GM21423 (cell line): ENCODE measurements around the gene CHTF18.
"Not testable (repeated sequence)": the region's sequence is repeated elsewhere in the genome, so short reads cannot be mapped to it uniquely, and the experiment has no call there.

ENCODE experiments used
- ATAC-seq: cut with Tn5 transposase; IDR thresholded peaks from one replicate; pipeline ENCODE4 v1.9.1; 2021; ENCODE audit warnings: mild to moderate bottlenecking, moderate library complexity; ENCODE audit not compliant: unreplicated experiment

Gene CHTF18

DNA sequence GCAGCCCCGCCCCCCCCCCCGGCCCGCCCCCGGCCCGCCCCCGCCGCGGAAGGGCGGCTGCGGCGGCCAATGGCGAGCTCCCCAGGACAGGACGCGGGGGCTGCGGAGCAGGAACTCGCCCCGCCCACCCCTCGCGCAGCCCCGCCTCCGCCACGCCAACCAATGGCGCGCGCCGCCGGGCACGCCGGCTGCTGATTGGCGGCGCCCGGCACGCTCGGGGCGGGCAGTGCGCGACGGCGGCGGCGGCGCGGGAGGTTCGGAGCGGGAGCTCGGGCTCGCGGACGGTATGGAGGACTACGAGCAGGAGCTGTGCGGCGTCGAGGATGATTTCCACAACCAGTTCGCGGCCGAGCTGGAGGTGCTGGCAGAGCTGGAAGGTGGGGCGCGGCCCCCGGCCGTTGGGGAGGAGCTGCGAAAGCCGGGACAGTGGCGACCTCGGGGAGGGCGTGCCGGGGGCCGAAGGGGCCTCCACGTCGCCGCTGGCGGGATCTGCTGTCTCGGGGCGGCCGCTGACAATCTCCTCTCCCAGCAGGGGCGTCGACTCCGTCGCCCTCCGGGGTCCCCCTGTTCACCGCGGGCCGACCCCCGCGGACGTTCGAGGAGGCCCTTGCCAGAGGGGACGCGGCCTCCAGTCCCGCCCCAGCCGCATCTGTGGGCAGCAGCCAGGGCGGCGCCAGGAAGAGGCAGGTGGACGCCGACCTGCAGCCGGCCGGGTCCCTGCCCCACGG lies at the start of gene CHTF18:
TSS of gene CHTF18 (plus strand) at position 222 of the 728 bp plus-strand sequence. CDS start at position 287, 65 bp downstream.
- peak; percentile 73 for ATAC-seq

DNA sequence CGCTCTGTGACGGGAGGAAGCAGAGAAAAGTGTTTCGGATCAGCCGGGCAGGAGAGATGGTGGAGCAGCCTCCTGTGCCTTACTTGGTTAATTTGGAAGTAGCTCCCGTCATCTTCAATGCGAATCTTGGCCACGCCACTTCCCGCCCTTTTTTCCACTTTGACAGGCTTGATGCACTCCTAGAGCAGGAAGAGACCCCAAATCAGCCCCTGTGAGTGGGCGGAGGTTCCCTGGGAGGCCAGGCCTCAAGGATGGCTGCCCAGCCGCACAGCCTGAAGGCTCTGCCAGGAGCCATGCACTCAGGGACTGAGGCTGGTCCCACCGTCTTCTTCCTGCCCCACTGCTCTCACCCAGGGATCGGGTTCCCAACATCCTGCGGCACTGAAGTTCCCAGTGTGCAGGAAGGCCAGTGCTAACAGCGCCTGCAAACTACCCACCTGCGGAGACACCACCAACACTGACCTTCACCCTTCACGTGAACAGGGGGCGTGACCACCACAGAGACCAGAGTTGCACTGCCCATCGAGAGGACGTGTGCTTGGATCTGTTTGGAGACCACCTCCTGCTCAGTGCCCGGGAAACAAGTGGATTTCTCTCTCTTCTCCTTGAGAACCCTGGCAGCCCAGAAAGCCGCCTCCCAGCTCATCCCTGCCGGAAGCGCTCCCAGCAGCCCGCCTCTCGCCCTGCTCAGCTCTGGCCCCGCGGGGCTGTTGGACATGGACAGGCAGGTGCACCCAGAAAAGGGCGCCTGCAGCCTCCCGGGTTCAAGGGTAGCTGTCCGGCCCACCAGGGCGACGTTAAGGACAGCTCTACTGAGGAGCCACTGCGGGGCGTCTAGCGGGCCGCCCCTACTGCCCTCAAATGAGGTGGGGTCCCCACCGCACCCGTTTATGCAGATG lies 48.6 kb upstream of the CHTF18 start:
- ATAC-seq, result no peak

DNA sequence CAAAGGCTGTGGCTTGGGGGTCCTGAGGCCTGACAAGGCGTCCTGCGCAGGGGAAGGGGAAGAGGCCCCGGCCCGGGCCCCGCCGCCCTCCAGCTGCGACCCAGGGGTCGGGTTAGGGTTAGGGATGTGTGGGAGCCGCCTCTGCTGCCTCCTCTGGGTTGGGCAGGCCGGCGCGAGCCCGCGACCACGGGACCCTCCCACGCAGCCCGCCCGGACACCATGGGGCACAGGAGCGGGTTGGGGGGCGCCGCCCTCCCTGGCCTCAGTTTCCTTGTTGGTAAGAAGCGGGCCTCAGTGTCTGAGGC lies 48.0 kb upstream of the CHTF18 start:
- peak; percentile 10 for ATAC-seq

DNA sequence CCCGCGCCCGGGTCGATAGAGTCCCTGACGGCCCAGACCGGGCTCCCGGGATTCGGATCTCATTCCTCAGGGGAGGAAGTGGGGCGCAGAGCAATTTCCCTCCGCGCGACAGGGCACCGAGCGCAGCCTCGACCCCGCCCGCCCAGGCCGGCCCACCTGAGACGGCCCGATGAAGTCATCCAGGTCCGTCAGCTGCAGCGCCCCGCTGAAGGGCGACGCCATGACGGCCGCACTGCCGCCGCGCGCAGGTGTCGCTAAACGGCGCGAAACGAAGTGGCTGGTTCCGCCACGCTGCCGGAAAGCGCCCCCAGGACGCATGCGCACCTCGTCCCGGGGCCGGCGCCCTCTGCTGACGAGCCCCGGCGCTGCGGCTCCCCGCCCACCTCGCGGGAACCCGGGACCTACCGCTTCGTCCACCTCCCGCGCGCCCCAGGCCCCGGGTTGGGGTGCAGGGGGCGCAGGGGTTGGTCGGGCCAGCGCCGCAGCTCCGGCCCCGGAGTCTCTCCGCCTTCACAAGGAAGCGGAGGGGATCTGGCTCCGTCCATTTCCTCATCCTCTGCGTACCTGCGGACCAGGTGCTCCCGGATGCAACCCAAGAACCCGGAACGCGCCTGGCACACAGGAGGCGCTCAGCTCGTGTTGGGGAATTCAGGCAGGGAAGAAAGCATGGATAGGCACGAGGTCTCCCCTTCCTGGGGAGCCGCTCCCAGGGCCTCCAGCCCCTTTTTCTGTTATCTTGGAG lies 47.5 kb upstream of the CHTF18 start, which contains the start of gene CIAO3:
TSS of gene CIAO3 (minus strand) at position 234 of the 742 bp plus-strand sequence. CDS start at position 222, 12 bp downstream.
- peak; percentile 80 for ATAC-seq

DNA sequence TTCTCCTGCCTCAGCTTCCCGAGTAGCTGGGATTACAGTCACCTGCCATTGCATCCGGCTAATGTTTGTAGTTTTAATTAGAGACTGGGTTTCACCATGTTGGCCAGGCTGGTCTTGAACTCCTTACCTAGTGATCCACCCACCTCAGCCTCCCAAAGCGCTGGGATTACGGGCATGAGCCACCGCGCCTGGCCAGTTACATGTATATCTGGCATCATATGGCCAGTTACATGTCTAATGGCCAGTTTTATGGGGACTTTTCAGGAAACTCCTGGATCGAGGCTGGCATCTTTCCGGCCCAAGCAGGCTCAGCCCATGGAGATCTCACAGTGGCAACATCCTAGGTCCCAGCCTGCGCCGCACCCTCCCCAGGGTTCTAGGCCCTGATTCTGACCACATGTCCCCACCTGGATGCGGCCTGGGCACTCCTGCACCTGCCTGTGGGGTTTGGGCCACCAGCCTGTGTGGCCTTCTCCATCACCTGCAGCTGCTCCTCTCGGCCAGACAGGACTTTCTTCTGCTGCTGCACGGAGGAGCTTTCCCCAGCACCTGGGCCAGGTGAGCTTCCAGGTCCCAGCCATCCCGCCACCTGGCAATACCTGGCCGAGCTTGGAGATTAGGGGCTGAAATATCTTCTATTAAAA lies 46.3 kb upstream of the CHTF18 start:
- ATAC-seq, result no peak

DNA sequence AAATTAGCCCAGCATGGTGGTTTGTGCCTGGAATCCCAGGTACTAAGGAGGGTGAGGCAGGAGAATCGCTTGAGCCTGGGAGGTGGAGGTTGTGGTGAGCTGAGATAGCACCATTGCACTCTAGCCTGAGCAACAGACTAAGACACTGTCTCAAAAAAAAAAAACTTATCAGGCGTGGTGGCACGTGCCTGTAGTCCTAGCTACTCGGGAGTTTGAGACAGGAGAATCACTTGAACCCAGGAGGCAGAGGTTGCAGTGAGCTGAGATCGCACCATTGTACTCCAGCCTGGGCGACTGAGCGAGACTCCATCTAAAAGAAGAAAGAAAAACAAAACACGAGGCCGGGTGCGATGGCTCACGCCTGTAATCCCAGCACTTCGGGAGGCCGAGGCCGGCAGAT lies 45.5 kb upstream of the CHTF18 start:
- ATAC-seq, result not testable (repeated sequence)

DNA sequence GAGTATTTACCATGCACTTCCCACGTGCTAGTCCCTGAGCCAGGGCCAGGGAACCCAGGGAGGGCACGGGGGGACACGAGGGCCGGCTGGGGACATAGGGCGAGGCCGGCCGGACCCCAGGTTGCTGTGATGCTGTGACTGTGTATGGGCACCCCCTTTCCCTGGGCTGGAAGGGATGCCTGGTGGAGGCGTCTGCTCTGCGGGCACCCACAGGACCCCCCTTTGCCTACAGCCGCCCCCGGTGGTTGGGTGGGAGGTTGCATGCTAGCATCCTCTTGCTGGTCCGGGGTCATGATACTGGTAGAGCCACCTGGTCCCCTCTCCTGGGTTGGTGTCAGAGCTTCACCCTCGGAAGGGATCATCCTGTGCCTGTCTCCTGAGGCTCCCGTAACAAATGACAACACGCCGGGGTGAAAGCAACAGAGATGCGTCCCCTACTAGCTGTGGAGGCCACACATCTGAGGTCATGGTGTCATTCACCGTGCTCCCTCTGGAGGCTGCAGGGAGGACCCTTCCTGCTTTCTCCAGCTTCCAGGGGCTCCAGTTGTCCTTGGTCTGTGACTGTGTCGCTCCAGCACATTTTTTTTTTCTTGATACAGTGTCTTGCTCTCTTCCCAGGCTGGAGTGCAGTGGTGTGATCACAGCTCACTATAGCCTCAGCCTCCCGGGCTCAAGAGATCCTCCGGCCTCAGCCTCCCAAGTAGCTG lies 44.5 kb upstream of the CHTF18 start:
- no peak for ATAC-seq

DNA sequence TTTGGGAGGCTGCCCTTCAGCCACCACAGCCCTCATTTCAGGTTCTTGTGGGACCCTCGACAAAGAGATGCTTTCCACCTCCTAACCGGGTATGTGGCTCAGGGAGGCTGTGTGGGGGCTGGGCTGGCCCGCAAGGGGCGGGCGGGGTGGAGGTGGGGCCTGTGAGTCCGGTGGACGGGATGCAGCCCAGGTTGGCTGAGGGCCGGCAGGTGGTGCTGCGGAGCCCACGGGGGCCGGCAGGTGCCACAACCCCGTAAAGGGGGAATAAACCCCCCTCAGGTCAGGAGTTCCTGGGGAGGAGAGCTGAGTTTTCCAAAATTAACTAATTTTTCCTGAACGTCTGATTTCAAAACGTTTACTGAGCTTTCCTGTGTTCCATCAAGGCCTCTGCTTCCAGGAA lies 42.7 kb upstream of the CHTF18 start:
- ATAC-seq, result no peak

DNA sequence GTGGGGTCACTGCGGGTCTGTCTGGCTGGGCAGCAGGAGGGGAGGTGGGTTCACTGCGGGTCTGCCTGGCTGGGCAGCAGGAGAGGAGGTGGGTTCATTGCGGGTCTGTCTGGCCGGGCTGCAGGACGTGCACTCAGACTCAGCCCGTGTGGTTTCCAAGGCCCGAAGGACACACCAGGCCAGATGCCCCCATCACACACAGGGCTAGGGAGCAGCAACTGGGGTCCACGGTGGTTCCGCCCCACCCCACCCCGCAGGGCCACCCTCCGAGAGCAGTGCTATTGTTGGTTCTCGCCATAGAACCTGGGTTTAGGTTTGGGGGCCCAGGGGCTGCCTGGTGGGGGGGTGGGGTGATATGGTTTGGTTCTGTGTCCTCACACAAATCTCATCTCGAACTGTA lies 41.8 kb upstream of the CHTF18 start:
- no peak for ATAC-seq

DNA sequence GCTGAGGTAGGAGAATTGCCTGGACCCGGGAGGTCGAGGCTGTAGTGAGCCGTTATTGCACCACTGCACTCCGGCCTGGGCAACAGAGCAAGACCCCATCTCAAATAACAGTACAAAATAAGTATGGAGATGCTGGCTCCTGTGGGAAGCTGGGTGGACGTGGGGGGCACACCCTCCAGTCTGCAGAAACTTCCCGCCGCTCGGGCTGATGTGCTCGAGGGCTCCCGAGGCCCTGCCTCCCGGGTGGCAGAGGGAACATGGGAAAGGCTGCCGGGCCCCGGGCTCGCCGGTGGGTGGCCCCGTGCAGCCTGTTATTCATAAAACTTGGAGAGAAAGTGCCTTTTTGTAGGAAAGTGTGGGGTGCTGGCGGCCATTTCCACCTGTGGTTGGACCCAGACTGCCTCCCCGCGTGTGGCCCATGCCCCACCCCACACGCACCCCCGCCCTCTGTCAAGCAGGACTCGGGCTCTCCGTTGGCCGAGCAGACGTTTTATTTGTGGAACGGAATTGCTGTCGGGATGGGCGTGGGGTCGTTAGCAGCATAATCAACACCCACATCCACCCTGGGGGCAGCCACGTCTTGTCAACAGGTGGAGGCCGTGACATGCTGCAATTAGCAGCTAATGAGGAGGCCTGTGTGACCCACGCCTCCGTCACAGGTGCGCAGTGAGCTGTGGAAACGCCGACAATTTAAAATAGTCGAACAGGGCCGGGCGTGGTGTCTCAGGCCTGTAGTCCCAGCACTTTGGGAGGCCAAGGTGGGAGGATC lies 40.3 kb upstream of the CHTF18 start:
- no peak for ATAC-seq

DNA sequence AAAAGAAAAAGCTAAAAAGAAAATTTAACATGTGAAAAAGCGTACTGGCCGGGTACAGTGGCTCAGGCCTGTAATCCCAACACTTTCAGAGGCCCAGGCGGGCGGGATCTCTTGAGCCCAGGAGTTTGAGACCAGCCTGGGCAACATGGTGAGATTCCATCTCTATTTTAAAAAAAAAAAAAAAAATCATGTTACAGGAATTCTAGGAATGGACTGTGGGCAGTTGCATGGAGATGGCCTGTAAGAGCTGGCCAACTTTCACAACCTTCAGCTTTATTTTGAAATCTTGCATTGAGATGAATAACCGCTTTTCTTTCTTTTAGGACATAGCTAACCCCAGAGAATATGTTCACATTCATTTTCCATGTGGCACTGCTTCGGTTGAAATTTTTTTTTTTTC lies 39.4 kb upstream of the CHTF18 start:
- ATAC-seq, result no peak

DNA sequence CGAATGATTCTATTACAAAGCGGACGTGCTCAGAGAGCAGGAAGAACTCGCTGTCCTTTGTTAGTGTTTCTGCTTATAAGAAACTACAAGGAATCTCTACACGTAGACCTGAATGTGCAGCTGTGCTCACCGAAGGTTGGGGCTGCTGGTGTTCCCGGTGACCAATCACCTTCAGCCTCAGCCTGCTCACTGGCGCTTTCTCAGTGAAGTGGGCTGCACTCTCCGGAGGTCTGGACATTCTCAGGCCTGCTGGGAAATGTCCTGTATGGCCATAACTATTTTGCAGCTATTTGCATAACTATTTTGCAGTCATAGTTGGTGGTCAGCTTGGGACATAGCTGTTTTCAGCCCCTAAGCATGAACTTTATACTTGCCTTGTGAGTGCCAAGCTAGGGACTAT lies 37.9 kb upstream of the CHTF18 start:
- ATAC-seq, result no peak

DNA sequence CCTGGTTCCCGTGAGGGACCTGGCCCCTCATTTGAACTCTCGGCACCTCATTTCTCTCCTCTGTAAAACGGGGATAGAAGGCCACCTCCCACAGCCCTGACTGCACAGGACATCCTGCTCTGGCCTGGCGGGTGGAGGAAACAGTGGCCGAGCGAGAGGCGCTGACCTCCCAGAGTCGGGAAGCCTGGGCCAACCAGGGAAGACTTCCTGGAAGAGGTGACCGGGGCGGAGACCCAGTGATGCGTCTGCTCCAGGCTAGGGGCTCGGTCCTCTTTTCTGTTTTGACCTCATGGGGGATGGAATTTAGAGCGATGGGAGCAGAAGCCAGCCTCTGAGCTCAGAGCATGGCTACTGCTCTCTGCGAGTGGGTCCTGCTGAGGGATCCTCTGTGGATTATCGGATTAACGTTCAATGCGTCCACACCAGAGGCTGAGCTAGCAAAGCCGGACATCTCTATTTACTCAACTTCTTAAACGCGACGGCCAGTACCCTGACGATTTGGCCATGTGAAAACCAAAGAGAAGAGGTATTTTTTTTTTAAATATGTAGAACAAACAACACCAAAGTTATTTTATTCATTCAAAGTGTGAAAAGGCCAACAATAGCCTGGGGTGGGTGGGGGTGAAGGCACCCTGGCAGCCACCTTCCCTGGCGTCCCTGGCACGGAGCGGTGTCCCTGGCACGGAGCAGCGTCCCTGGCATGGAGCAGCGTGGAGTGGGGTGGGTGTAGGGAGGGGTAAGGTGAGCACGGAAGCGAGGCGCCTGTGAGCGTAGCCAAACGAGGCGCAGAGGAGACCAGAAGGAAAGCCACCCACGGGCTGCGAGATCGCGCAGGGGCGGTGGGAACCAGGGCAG lies 37.0 kb upstream of the CHTF18 start:
- ATAC-seq, result no peak

DNA sequence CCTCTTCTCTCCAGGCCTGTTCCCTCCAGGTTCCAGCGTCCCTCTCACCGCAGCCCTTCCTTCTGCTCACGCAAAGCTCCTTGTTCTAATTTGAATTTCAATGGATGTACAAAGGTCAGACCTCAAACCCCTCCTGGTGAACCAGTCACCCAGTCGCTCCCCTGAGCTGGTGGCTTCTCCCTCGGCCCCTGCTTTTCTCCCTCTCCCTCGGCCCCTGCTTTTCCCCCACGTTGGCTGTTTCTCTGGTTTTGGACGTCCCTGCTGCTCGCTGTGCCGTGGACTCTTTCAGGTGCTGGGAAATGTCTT lies 36.5 kb upstream of the CHTF18 start:
- no peak for ATAC-seq

DNA sequence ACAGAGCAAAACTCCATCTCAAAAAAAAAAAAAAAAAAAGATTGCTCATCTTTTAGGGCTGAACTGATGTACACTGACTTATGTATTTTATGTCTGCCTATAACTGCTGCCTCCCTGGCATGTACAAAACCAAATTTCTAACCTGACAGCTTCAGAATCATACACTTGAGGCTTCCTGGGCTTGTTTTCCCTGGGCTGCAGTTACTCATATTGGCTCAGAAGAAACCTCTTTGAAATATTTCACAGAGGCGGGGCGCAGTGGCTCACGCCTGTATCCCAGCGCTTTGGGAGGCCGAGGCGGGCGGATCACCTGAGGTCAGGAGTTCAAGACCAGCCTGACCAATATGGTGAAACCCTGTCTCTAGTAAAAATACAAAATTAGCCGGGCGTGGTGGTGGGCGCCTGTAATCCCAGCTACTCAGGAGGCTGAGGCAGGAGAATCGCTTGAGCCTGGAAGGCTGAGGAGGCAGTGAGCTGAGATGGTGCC lies 34.3 kb upstream of the CHTF18 start:
- not testable (repeated sequence) for ATAC-seq

DNA sequence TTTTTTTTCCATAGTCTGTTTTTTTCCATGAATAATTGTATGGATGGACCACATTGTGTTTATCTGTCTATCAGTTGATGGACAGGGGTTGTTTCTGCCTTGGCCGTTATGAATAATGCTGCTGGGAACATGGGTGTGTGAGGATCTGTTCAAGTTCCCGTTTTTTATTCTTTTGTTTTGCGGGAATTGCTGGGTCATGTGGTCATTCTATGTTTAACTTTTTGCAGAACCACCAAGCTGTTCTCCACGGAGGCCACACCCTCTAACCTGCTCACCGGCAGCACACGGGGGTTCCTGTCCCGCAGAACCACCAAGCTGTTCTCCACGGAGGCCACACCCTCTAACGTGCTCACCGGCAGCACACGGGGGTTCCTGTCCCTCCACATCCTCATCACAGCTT lies 33.8 kb upstream of the CHTF18 start:
- no peak for ATAC-seq

DNA sequence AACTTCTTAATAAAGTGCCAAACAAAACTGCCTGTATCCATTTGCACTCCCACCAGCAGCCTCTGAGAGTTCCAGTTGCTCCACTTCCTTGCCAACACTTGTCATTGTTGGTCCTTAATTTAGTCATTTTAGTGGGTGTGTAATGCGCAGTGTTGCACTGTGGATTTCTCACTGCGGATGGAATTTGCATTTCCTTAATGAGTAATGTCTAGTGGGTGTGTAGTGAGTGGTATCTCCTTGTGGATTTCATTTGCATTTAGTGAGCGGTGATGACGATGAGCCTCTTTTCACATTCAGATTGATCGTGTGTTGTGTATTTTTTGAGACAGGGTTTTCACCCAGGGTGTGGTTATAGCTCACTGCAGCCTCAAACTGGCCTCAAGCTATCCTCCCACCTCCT lies 32.0 kb upstream of the CHTF18 start:
- no peak for ATAC-seq

DNA sequence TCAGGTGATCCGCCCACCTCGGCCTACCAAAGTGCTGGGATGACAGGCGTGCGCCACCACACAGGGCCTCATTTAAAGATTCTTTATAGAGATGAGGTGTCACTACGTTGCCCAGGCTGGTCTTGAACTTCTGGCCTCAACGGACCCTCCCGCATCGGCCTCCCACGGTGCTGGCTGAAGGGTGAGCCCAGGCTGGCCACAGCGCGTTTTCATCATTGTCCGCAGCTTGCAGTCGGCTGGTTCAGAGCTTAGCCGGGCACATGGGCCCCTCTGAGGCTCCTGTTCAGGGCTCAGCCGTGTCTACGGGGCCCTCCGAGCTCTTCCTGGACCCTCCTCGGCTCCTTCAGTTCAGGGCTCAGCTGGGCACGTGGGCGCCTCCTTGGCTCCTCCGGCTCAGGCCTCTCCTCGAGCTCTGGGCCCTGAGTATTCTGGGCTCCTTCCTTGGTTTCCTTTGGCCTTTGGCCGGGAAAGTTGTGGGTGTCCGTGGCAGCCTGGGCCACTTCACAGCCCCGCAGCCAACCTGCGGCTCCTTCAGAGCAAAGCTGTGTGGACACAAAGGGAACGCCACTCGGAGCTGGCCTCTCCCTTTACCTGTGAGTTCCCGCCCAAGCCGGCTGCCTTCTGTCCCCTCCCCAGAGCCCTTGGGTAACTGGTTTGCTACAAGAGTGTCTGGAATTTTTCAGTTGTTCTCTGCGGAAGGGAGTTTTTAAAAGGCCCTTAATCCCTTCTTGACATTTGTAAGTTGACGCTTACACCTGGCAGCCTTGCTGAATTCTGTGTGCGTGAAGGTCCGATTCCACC lies 29.1 kb upstream of the CHTF18 start:
- ATAC-seq, result no peak
